ENCODE data around the gene ROBO4.
A peak's percentile ranks its signal among the peaks of the same experiment; 100 is the strongest.

DNA sequence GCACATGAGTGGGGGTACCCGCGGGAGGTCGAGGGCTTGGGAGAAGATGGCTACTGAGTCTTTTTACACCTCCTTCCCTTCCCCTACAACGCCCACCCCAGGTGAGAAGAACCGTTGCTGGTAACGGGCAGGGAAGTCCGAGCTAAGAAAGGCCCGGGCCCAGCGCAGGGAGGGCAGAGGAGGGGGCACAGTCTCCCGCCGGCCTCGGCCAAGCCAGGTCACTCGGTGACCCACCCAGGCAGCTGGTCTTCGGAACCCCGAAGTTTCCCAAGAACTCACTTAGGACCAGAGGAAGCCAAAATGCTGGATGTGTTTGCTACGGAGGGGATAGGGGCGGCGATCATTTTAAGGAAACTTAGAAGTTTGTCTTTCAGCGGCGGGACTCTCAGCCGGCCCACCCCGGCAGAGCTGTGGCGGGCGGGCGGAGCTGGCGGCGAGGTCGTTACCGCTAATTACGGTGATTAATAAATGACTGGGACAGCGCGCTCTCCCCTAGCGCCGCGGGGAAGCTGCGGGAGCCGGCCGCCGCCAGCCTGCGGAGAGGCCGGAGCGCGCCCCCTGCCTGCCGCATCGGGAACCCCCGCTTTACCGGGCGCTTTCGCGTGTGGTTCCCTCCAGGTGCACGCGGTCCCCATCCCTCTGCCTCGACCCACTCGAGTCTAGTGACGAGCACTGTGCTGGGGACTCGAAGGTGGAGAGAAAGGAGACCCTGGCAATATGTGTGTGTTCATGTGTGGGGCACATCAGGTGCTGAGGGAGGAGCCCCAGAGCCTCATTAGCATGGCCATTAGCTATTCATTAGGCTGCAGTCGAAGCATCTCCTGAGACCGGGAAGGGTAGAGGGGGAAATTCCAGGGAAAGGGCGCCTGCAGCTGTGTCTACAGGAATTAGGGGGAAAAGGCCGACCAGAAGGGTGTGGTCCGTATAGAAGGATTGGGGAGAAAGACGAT is 31.5 kb downstream of the ROBO4 start:
- TF ChIP-seq, protein P1, sequence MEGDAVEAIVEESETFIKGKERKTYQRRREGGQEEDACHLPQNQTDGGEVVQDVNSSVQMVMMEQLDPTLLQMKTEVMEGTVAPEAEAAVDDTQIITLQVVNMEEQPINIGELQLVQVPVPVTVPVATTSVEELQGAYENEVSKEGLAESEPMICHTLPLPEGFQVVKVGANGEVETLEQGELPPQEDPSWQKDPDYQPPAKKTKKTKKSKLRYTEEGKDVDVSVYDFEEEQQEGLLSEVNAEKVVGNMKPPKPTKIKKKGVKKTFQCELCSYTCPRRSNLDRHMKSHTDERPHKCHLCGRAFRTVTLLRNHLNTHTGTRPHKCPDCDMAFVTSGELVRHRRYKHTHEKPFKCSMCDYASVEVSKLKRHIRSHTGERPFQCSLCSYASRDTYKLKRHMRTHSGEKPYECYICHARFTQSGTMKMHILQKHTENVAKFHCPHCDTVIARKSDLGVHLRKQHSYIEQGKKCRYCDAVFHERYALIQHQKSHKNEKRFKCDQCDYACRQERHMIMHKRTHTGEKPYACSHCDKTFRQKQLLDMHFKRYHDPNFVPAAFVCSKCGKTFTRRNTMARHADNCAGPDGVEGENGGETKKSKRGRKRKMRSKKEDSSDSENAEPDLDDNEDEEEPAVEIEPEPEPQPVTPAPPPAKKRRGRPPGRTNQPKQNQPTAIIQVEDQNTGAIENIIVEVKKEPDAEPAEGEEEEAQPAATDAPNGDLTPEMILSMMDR (IDR thresholded peaks at IDR 0.05): peak in 4 of 6 experiments; percentile 58 to 66 (median 61)
- TF ChIP-seq POLR2A (IDR thresholded peaks at IDR 0.05): no peak

Measured in Peyer's patch (tissue), 4 donors.